ENCODE results near the gene LMBRD2. TPM values are rescaled to one million over a fixed set of nuclear protein-coding genes. Genes with fewer than 3 reads are reported as not detected.

LMBRD2 gene
- total RNA-seq, 5 donors from 2014 or later (not counting 1 experiment from before 2014, with no cell fraction given) = 6.3 to 13.7 (median 10.8) TPM

- Mint-ChIP-seq H3K36me3 (no peaks in the 10 kb centered on the region), H3K4me1 (peaks cover 9 to 17% (median 12%) of the 10 kb centered on the region in 3 donors), H3K9me3 (no peaks in the 10 kb centered on the region), H3K4me3 (no peak overlapping the region), H3K27me3 (peaks cover 20 to 27% of the 10 kb centered on the region in 2 donors), H3K27ac (no peak overlapping the region)
- Histone ChIP-seq H3K4me3 (ENCODE audit: control insufficient read depth in 1 of 2, extremely low read depth in 1 of 2, low read length in 1 of 2) (peak overlapping the region in 1 of 2 donors; percentile 36), H3K4me1 (ENCODE audit: control insufficient read depth in 1 of 2, extremely low read depth in 1 of 2, insufficient read depth in 2 of 2, low read length in 2 of 2) (peaks cover under 1 to 4% of the 10 kb centered on the region in 2 experiments), H3K36me3 (ENCODE audit: control insufficient read depth in 2 of 2, extremely low read depth in 1 of 2, insufficient read depth in 1 of 2, low read length in 1 of 2) (no peaks in the 10 kb centered on the region), H3K27ac (ENCODE audit: low read length) (no peak overlapping the region), H3K9me3 (no peaks in the 10 kb centered on the region), H3K27me3 (replicated peaks in 1 of 2; ENCODE audit: control insufficient read depth in 2 of 2, extremely low read depth in 1 of 2, insufficient read depth in 2 of 2, low read length in 1 of 2) (peaks cover 2 to 18% of the 10 kb centered on the region in 2 experiments)
- 70% methylated on average over 6 of the region's 13 CpGs for WGBS (ENCODE audit: insufficient coverage)
- DNase-seq (no peak), ATAC-seq (replicated peaks in 1 of 4) (no peak)
- POLR2A ChIA-PET = no interaction called here
- CTCF ChIA-PET = no interaction called here
Observed at GRCh38 chr5:36066001-36066539, 85.6 kb downstream of the LMBRD2 start.

DNA sequence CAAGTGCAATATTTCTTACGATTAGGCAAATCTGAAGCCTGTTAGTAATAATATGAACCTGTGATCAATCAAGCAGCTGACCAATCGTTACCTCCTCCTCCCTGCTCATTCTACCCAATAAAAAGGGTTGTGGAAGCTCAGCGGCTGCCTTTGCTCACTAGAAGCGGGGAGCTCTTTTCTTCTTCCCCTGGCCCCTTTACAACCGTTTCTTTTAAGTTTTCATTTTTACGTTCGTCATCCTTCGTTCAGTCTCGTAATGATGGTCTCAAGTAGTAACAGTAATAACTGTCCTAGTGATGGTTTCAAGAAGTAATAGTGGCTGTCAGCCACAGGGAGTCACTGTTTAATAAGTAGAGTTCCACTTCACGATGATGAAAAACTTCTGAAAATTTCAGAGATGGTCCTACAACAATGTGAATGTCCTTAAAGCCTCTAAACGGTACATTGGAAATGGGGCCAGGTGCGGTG lies 91.2 kb downstream of the LMBRD2 start:
- 64% methylated on average over 5 of the region's 12 CpGs for WGBS (ENCODE audit: insufficient coverage)
- CTCF ChIA-PET = no interaction called here
- no peak overlapping the region for H3K4me3 Mint-ChIP-seq
- no peak overlapping the region for H3K27ac Mint-ChIP-seq
- H3K9me3 ChIP-seq = no peaks in the 10 kb centered on the region
- POLR2A ChIA-PET = no interaction called here
- H3K36me3 Mint-ChIP-seq = no peaks in the 10 kb centered on the region
- H3K27me3 ChIP-seq (replicated peaks in 1 of 2; ENCODE audit: control insufficient read depth in 2 of 2, extremely low read depth in 1 of 2, insufficient read depth in 2 of 2, low read length in 1 of 2) = peaks cover 0 to 2% of the 10 kb centered on the region in 2 experiments
- H3K27ac ChIP-seq (ENCODE audit: low read length) = no peak overlapping the region
- no peaks in the 10 kb centered on the region for H3K9me3 Mint-ChIP-seq
- DNase-seq = no peak
- no peak for ATAC-seq (replicated peaks in 1 of 4)
- H3K36me3 ChIP-seq (ENCODE audit: control insufficient read depth in 2 of 2, extremely low read depth in 1 of 2, insufficient read depth in 1 of 2, low read length in 1 of 2) = no peaks in the 10 kb centered on the region
- H3K4me3 ChIP-seq (ENCODE audit: control insufficient read depth in 1 of 2, extremely low read depth in 1 of 2, low read length in 1 of 2) = no peak overlapping the region
- peaks cover 1 to 6% (median 2%) of the 10 kb centered on the region in 3 donors for H3K4me1 Mint-ChIP-seq
- H3K27me3 Mint-ChIP-seq = peaks cover 9 to 27% of the 10 kb centered on the region in 2 donors
- no peaks in the 10 kb centered on the region for H3K4me1 ChIP-seq (ENCODE audit: control insufficient read depth in 1 of 2, extremely low read depth in 1 of 2, insufficient read depth in 2 of 2, low read length in 2 of 2)

- CTCF ChIA-PET = no interaction called here
- H3K36me3 Mint-ChIP-seq = no peaks in the 10 kb centered on the region
- ATAC-seq (replicated peaks in 1 of 4) = no peak
- no peaks in the 10 kb centered on the region for H3K36me3 ChIP-seq (ENCODE audit: control insufficient read depth in 2 of 2, extremely low read depth in 1 of 2, insufficient read depth in 1 of 2, low read length in 1 of 2)
- H3K4me3 ChIP-seq (ENCODE audit: control insufficient read depth in 1 of 2, extremely low read depth in 1 of 2, low read length in 1 of 2) = no peak overlapping the region
- H3K9me3 ChIP-seq = no peaks in the 10 kb centered on the region
- H3K9me3 Mint-ChIP-seq = no peaks in the 10 kb centered on the region
- H3K27me3 Mint-ChIP-seq = peaks cover 3 to 22% of the 10 kb centered on the region in 2 donors
- no peaks in the 10 kb centered on the region for H3K4me1 ChIP-seq (ENCODE audit: control insufficient read depth in 1 of 2, extremely low read depth in 1 of 2, insufficient read depth in 2 of 2, low read length in 2 of 2)
- H3K27ac ChIP-seq (ENCODE audit: low read length) = no peak overlapping the region
- peaks cover 2 to 6% (median 2%) of the 10 kb centered on the region in 3 donors for H3K4me1 Mint-ChIP-seq
- WGBS (ENCODE audit: insufficient coverage) = 49% methylated on average over 2 of the region's 5 CpGs
- H3K4me3 Mint-ChIP-seq = no peak overlapping the region
- H3K27ac Mint-ChIP-seq = no peak overlapping the region
- no peaks in the 10 kb centered on the region for H3K27me3 ChIP-seq (replicated peaks in 1 of 2; ENCODE audit: control insufficient read depth in 2 of 2, extremely low read depth in 1 of 2, insufficient read depth in 2 of 2, low read length in 1 of 2)
- POLR2A ChIA-PET = no interaction called here
- no peak for DNase-seq
Observed at GRCh38 chr5:36059571-36060419, 91.9 kb downstream of the LMBRD2 start.

DNA sequence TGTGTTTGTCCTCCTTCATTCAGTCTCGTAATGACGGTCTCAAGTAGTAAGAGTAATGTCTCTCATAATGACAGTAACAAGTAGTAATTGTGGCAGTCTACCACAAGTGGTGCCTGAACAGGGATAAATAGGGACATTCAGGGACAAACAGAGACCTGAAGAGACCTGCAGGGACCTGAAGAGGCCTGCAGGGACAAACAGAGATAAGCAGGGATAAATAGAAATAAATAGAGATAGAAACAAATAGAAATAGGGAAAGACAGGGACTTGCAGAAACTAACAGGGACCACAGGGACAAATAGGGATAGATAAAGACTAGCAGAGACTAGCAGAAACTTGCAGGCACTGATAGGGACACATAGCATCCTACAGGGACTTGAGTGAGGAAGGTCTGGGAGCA lies 92.9 kb downstream of the LMBRD2 start:
- peaks cover 5 to 6% (median 6%) of the 10 kb centered on the region in 3 donors for H3K4me1 Mint-ChIP-seq
- H3K36me3 Mint-ChIP-seq = no peaks in the 10 kb centered on the region
- H3K4me3 ChIP-seq (ENCODE audit: control insufficient read depth in 1 of 2, extremely low read depth in 1 of 2, low read length in 1 of 2) = no peak overlapping the region
- H3K9me3 Mint-ChIP-seq = no peaks in the 10 kb centered on the region
- H3K27me3 ChIP-seq (replicated peaks in 1 of 2; ENCODE audit: control insufficient read depth in 2 of 2, extremely low read depth in 1 of 2, insufficient read depth in 2 of 2, low read length in 1 of 2) = no peaks in the 10 kb centered on the region
- H3K4me1 ChIP-seq (ENCODE audit: control insufficient read depth in 1 of 2, extremely low read depth in 1 of 2, insufficient read depth in 2 of 2, low read length in 2 of 2) = no peaks in the 10 kb centered on the region
- H3K36me3 ChIP-seq (ENCODE audit: control insufficient read depth in 2 of 2, extremely low read depth in 1 of 2, insufficient read depth in 1 of 2, low read length in 1 of 2) = no peaks in the 10 kb centered on the region
- no CpG with 5 or more reads among the region's 2 CpGs for WGBS (ENCODE audit: insufficient coverage)
- H3K27me3 Mint-ChIP-seq = peaks cover 0 to 16% of the 10 kb centered on the region in 2 donors
- DNase-seq = no peak
- CTCF ChIA-PET = no interaction called here
- H3K27ac Mint-ChIP-seq = no peak overlapping the region
- H3K4me3 Mint-ChIP-seq = no peak overlapping the region
- H3K27ac ChIP-seq (ENCODE audit: low read length) = no peak overlapping the region
- POLR2A ChIA-PET = no interaction called here
- no peaks in the 10 kb centered on the region for H3K9me3 ChIP-seq
- ATAC-seq (replicated peaks in 1 of 4) = no peak

DNA sequence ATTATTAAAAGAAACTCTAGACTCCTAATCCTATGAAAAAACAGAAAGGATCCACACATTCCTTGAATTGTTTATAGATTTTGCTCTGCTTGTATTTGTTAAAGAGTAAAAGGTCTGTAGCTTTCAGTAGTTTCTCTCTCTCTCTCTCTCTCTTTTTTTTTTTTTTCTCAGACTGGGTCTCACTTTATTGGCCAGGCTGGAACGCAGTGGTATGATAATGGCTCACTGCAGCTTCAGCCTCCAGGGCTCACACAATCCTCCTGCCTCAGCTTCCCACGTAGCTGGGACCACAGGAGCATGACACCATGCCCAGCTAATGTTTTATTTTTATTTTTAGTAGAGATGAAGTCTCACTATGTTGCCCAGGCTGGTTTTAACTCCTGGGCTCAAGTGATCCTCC lies 94.3 kb downstream of the LMBRD2 start:
- ChIA-PET POLR2A (no interaction called here), CTCF (interaction anchor here in 1 of 2 donors (0.7 kb wide), 1 partner anchor 126 kb away, joined by 6 read pairs; no protein-coding TSS in a partner anchor)
- Histone ChIP-seq H3K36me3 (ENCODE audit: control insufficient read depth in 2 of 2, extremely low read depth in 1 of 2, insufficient read depth in 1 of 2, low read length in 1 of 2) (no peaks in the 10 kb centered on the region), H3K4me3 (ENCODE audit: control insufficient read depth in 1 of 2, extremely low read depth in 1 of 2, low read length in 1 of 2) (no peak overlapping the region), H3K27me3 (replicated peaks in 1 of 2; ENCODE audit: control insufficient read depth in 2 of 2, extremely low read depth in 1 of 2, insufficient read depth in 2 of 2, low read length in 1 of 2) (no peaks in the 10 kb centered on the region), H3K27ac (ENCODE audit: low read length) (no peak overlapping the region), H3K9me3 (no peaks in the 10 kb centered on the region), H3K4me1 (ENCODE audit: control insufficient read depth in 1 of 2, extremely low read depth in 1 of 2, insufficient read depth in 2 of 2, low read length in 2 of 2) (no peaks in the 10 kb centered on the region)
- H3K27ac Mint-ChIP-seq = no peak overlapping the region
- H3K27me3 Mint-ChIP-seq = peaks cover 0 to 16% of the 10 kb centered on the region in 2 donors
- no CpG with 5 or more reads among the region's 2 CpGs for WGBS (ENCODE audit: insufficient coverage)
- peaks cover 5 to 6% (median 6%) of the 10 kb centered on the region in 3 donors for H3K4me1 Mint-ChIP-seq
- DNase-seq (no peak), ATAC-seq (replicated peaks in 1 of 4) (no peak)
- H3K9me3 Mint-ChIP-seq = no peaks in the 10 kb centered on the region
- no peak overlapping the region for H3K4me3 Mint-ChIP-seq
- H3K36me3 Mint-ChIP-seq = no peaks in the 10 kb centered on the region

DNA sequence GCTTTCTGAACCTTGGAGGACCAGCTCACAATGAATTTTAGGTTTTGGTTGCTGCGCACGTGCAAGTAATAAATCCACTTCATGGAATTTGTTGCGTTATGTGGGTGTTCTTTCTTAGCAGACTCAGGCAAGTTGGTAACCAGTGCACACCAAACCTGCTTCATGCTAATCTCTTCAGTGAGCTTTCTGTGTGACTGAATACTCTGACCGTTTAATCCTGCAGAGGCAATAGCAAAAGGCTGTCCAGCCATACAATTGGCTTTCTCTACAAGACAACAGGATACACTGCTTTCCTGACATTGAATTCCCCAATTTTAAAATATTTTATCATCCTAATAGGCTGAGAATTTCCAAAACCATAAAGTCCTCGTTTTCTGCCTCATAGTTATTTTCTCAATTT lies 95.3 kb downstream of the LMBRD2 start:
- Histone ChIP-seq H3K9me3 (no peaks in the 10 kb centered on the region), H3K36me3 (ENCODE audit: control insufficient read depth in 2 of 2, extremely low read depth in 1 of 2, insufficient read depth in 1 of 2, low read length in 1 of 2) (no peaks in the 10 kb centered on the region), H3K4me1 (ENCODE audit: control insufficient read depth in 1 of 2, extremely low read depth in 1 of 2, insufficient read depth in 2 of 2, low read length in 2 of 2) (no peaks in the 10 kb centered on the region), H3K27me3 (replicated peaks in 1 of 2; ENCODE audit: control insufficient read depth in 2 of 2, extremely low read depth in 1 of 2, insufficient read depth in 2 of 2, low read length in 1 of 2) (no peaks in the 10 kb centered on the region), H3K27ac (ENCODE audit: low read length) (no peak overlapping the region), H3K4me3 (ENCODE audit: control insufficient read depth in 1 of 2, extremely low read depth in 1 of 2, low read length in 1 of 2) (no peak overlapping the region)
- Mint-ChIP-seq H3K4me3 (no peak overlapping the region), H3K4me1 (peaks cover 5 to 6% (median 6%) of the 10 kb centered on the region in 3 donors), H3K27me3 (peaks cover 0 to 16% of the 10 kb centered on the region in 2 donors), H3K36me3 (no peaks in the 10 kb centered on the region), H3K27ac (no peak overlapping the region), H3K9me3 (no peaks in the 10 kb centered on the region)
- ChIA-PET CTCF (no interaction called here), POLR2A (no interaction called here)
- DNase-seq (no peak), ATAC-seq (replicated peaks in 1 of 4) (no peak)
- 65% methylated on average over 4 of the region's 5 CpGs for WGBS (ENCODE audit: insufficient coverage)

Measured in T-cell (primary cell).